ENCODE measurements around the gene NR2F1-AS1.

Gene NR2F1-AS1

GRCh38 chr5:93596676-93597490, 15.9 kb upstream of the NR2F1-AS1 start:
- TF ChIP-seq FOXP2 (optimal IDR thresholded peaks at IDR 0.05; ENCODE audit: borderline replicate concordance, extremely low read depth, extremely low read length, insufficient read depth): peak; percentile 52
- TF ChIP-seq SIN3A (IDR thresholded peaks at IDR 0.05; ENCODE audit: borderline replicate concordance, insufficient read depth, low read length): no peak

GRCh38 chr5:93596310-93596675, 15.3 kb upstream of the NR2F1-AS1 start:
- TF ChIP-seq FOXP2 (optimal IDR thresholded peaks at IDR 0.05; ENCODE audit: borderline replicate concordance, extremely low read depth, extremely low read length, insufficient read depth) (peak; percentile 9), REST (IDR thresholded peaks at IDR 0.05; ENCODE audit: insufficient read depth in 1 of 2, low read depth in 2 of 2, low read length in 2 of 2) (no peak), POLR2AphosphoS5 (IDR thresholded peaks at IDR 0.05; ENCODE audit: low read depth, low read length) (no peak), SIN3A (IDR thresholded peaks at IDR 0.05; ENCODE audit: borderline replicate concordance, insufficient read depth, low read length) (no peak)

GRCh38 chr5:93595420-93596147, 14.6 kb upstream of the NR2F1-AS1 start:
- TF ChIP-seq FOXP2 (optimal IDR thresholded peaks at IDR 0.05; ENCODE audit: borderline replicate concordance, extremely low read depth, extremely low read length, insufficient read depth) (no peak), SIN3A (IDR thresholded peaks at IDR 0.05; ENCODE audit: borderline replicate concordance, insufficient read depth, low read length) (no peak), REST (IDR thresholded peaks at IDR 0.05; ENCODE audit: insufficient read depth in 1 of 2, low read depth in 2 of 2, low read length in 2 of 2) (no peak), POLR2AphosphoS5 (IDR thresholded peaks at IDR 0.05; ENCODE audit: low read depth, low read length) (no peak), TAF1 (IDR thresholded peaks at IDR 0.05; ENCODE audit: borderline replicate concordance, insufficient read depth, low read length) (no peak)

GRCh38 chr5:93594591-93595419, 13.8 kb upstream of the NR2F1-AS1 start:
- TF ChIP-seq TAF1 (IDR thresholded peaks at IDR 0.05; ENCODE audit: borderline replicate concordance, insufficient read depth, low read length) (no peak), SIN3A (IDR thresholded peaks at IDR 0.05; ENCODE audit: borderline replicate concordance, insufficient read depth, low read length) (no peak), REST (IDR thresholded peaks at IDR 0.05; ENCODE audit: insufficient read depth in 1 of 2, low read depth in 2 of 2, low read length in 2 of 2) (no peak), FOXP2 (optimal IDR thresholded peaks at IDR 0.05; ENCODE audit: borderline replicate concordance, extremely low read depth, extremely low read length, insufficient read depth) (no peak), POLR2AphosphoS5 (IDR thresholded peaks at IDR 0.05; ENCODE audit: low read depth, low read length) (no peak)

GRCh38 chr5:93593476-93594131, 12.6 kb upstream of the NR2F1-AS1 start:
- TF ChIP-seq FOXP2 (optimal IDR thresholded peaks at IDR 0.05; ENCODE audit: borderline replicate concordance, extremely low read depth, extremely low read length, insufficient read depth): no peak
- no peak for TF ChIP-seq SIN3A (IDR thresholded peaks at IDR 0.05; ENCODE audit: borderline replicate concordance, insufficient read depth, low read length)
- TF ChIP-seq POLR2AphosphoS5 (IDR thresholded peaks at IDR 0.05; ENCODE audit: low read depth, low read length): no peak
- TF ChIP-seq REST (IDR thresholded peaks at IDR 0.05; ENCODE audit: insufficient read depth in 1 of 2, low read depth in 2 of 2, low read length in 2 of 2): no peak
- no peak for TF ChIP-seq TAF1 (IDR thresholded peaks at IDR 0.05; ENCODE audit: borderline replicate concordance, insufficient read depth, low read length)
